Trophoblast cell (in vitro differentiated cells and primary cell): ENCODE measurements around the gene CD177.
"Not testable (repeated sequence)": the region's sequence is repeated elsewhere in the genome, so short reads cannot be mapped to it uniquely, and the experiment has no call there.

Experiments used
- DNase-seq, 2 donors: peaks; one replicate each; pipeline ENCODE4 v3.0.0-alpha.2; 2016
- H2AFZ ChIP-seq: 2 replicates; pipeline ENCODE4 v1.6.1; 2013; ENCODE audit warnings: low read length, moderate library complexity, mild to moderate bottlenecking; ENCODE audit not compliant: insufficient read depth, poor library complexity
- H2AK5ac ChIP-seq: 2 replicates; pipeline ENCODE4 v1.6.1; 2013; ENCODE audit warnings: mild to moderate bottlenecking, low read length
- H2BK120ac ChIP-seq: 2 replicates; pipeline ENCODE4 v1.6.1; 2013; ENCODE audit warnings: low read length, mild to moderate bottlenecking, moderate library complexity; ENCODE audit not compliant: insufficient read depth, poor library complexity
- H2BK12ac ChIP-seq: 2 replicates; pipeline ENCODE4 v1.6.1; 2013; ENCODE audit warnings: mild to moderate bottlenecking, low read length, moderate library complexity
- H2BK5ac ChIP-seq: 2 replicates; pipeline ENCODE4 v1.6.1; 2013; ENCODE audit warnings: low read length, low read depth, moderate library complexity, mild to moderate bottlenecking; ENCODE audit not compliant: poor library complexity
- H3K14ac ChIP-seq: 2 replicates; pipeline ENCODE4 v1.6.1; 2013; ENCODE audit warnings: mild to moderate bottlenecking, low read length
- H3K18ac ChIP-seq: 2 replicates; pipeline ENCODE4 v1.6.1; 2013; ENCODE audit warnings: mild to moderate bottlenecking, low read length
- H3K23ac ChIP-seq: 2 replicates; pipeline ENCODE4 v1.6.1; 2013; ENCODE audit warnings: low read length
- H3K27ac ChIP-seq: 2 replicates; pipeline ENCODE4 v1.5.1; 2013; ENCODE audit warnings: low read depth, mild to moderate bottlenecking, inconsistent platforms, low read length, moderate library complexity
- H3K27me3 ChIP-seq: 2 replicates; pipeline ENCODE4 v1.6.1; 2013; ENCODE audit warnings: inconsistent platforms, mild to moderate bottlenecking, low read length, moderate library complexity; ENCODE audit not compliant: insufficient read depth
- H3K36me3 ChIP-seq, 2 experiments: 1 replicate in 1 of 2; 2 replicates in 1 of 2; pipeline ENCODE4 v1.6.1; 2013; ENCODE audit warnings: low read length in 2 of 2, mild to moderate bottlenecking in 2 of 2, moderate library complexity in 1 of 2; ENCODE audit not compliant: insufficient read depth in 2 of 2, control insufficient read depth in 1 of 2
- H3K4ac ChIP-seq: 2 replicates; pipeline ENCODE4 v1.6.1; 2013; ENCODE audit warnings: low read depth, mild to moderate bottlenecking, low read length, moderate library complexity
- H3K4me1 ChIP-seq, 2 experiments: 1 replicate in 1 of 2; 2 replicates in 1 of 2; pipeline ENCODE4 v1.6.1; 2013; ENCODE audit warnings: low read length in 2 of 2, mild to moderate bottlenecking in 2 of 2, moderate library complexity in 1 of 2; ENCODE audit not compliant: insufficient read depth in 2 of 2, control insufficient read depth in 1 of 2
- H3K4me2 ChIP-seq: 2 replicates; pipeline ENCODE4 v1.6.1; 2013; ENCODE audit warnings: inconsistent platforms, mild to moderate bottlenecking, low read length, moderate library complexity
- H3K4me3 ChIP-seq: 2 replicates; pipeline ENCODE4 v1.5.1; 2013; ENCODE audit warnings: mild to moderate bottlenecking, low read depth, low read length, inconsistent platforms
- H3K79me1 ChIP-seq: one replicate; pipeline ENCODE4 v1.6.1; 2013; ENCODE audit warnings: low read length
- H3K79me2 ChIP-seq: 2 replicates; pipeline ENCODE4 v1.6.1; 2013; ENCODE audit warnings: low read length, mild to moderate bottlenecking; ENCODE audit not compliant: control insufficient read depth, insufficient read depth, poor library complexity
- H3K9ac ChIP-seq: 2 replicates; pipeline ENCODE4 v1.6.1; 2013; ENCODE audit warnings: mild to moderate bottlenecking, low read length
- H3K9me3 ChIP-seq: 2 replicates; pipeline ENCODE4 v1.6.1; 2013; ENCODE audit warnings: low read depth, mild to moderate bottlenecking, control low read depth, inconsistent platforms, low read length; ENCODE audit not compliant: insufficient read depth
- H4K12ac ChIP-seq: 2 replicates; pipeline ENCODE4 v1.6.1; 2013; ENCODE audit warnings: low read depth, mild to moderate bottlenecking, low read length, moderate library complexity
- H4K8ac ChIP-seq: 2 replicates; pipeline ENCODE4 v1.6.1; 2013; ENCODE audit warnings: low read depth, mild to moderate bottlenecking, low read length, moderate library complexity
- H4K91ac ChIP-seq: one replicate; pipeline ENCODE4 v1.6.1; 2013; ENCODE audit warnings: low read depth, mild to moderate bottlenecking, low read length, moderate library complexity
- WGBS: extraction: QIAGEN DNeasy Blood & Tissue Kit; methylation state at CpG from one replicate; pipeline ENCODE4 v1.1.7; 2013; ENCODE audit warnings: missing lambda C conversion rate; ENCODE audit not compliant: insufficient read length, insufficient coverage; ENCODE audit errors: extremely low coverage; 5-methylcytosine and 5-hydroxymethylcytosine counted together

The CD177 gene

GRCh38 chr19:43318796-43319314, 34.6 kb upstream of the CD177 start:
- H2BK120ac ChIP-seq = no peak overlapping the region
- no peak overlapping the region for H4K12ac ChIP-seq
- H3K4me1 ChIP-seq = no peaks in the 10 kb centered on the region
- H4K91ac ChIP-seq = no peak overlapping the region
- no peak overlapping the region for H2BK5ac ChIP-seq
- no peaks in the 10 kb centered on the region for H3K27me3 ChIP-seq
- H3K9ac ChIP-seq = no peak overlapping the region
- H3K23ac ChIP-seq = no peak overlapping the region
- H3K18ac ChIP-seq = no peak overlapping the region
- H3K4ac ChIP-seq = no peak overlapping the region
- no peak for DNase-seq
- H3K79me1 ChIP-seq = no peaks in the 10 kb centered on the region
- H3K27ac ChIP-seq = no peak overlapping the region
- H3K36me3 ChIP-seq = no peaks in the 10 kb centered on the region
- H3K14ac ChIP-seq = no peak overlapping the region
- H3K4me2 ChIP-seq = no peak overlapping the region
- no peak overlapping the region for H2BK12ac ChIP-seq
- H4K8ac ChIP-seq = no peak overlapping the region
- H3K9me3 ChIP-seq = peaks cover 4% of the 10 kb centered on the region
- no CpG with 5 or more reads among the region's 4 CpGs for WGBS
- no peak overlapping the region for H2AK5ac ChIP-seq
- no peak overlapping the region for H2AFZ ChIP-seq
- H3K79me2 ChIP-seq = no peaks in the 10 kb centered on the region
- no peak overlapping the region for H3K4me3 ChIP-seq

DNA sequence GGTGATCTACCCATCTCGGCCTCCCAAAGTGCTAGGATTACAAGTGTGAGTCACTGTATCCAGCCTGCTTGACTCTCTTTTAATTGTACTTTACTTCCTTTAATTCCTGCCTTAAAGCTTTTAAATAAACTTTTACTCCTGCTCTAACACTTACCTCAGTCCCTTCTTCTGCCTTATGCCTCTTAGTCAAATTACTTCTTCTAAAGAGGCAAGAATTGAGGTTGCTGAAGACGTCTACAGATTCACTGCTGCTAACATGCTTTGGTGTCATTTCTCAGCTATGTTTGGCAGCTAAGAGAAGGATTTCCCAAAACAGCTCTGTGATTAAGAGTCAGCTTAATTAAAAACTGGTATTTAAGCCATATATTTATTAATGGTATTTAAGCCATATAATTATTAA, 32.9 kb upstream of the CD177 start:
- H4K12ac ChIP-seq = no peak overlapping the region
- H3K4me2 ChIP-seq = no peak overlapping the region
- peaks cover 4% of the 10 kb centered on the region for H3K9me3 ChIP-seq
- no peaks in the 10 kb centered on the region for H3K79me1 ChIP-seq
- H2AK5ac ChIP-seq = no peak overlapping the region
- no peak overlapping the region for H2BK5ac ChIP-seq
- H3K79me2 ChIP-seq = no peaks in the 10 kb centered on the region
- H3K27me3 ChIP-seq = no peaks in the 10 kb centered on the region
- no peak overlapping the region for H3K18ac ChIP-seq
- no peaks in the 10 kb centered on the region for H3K4me1 ChIP-seq
- no peak overlapping the region for H2BK12ac ChIP-seq
- H3K9ac ChIP-seq = no peak overlapping the region
- WGBS = no CpG with 5 or more reads among the region's 2 CpGs
- no peak overlapping the region for H2AFZ ChIP-seq
- no peaks in the 10 kb centered on the region for H3K36me3 ChIP-seq
- H3K4me3 ChIP-seq = no peak overlapping the region
- no peak overlapping the region for H3K23ac ChIP-seq
- H4K91ac ChIP-seq = no peak overlapping the region
- no peak overlapping the region for H3K4ac ChIP-seq
- H3K27ac ChIP-seq = no peak overlapping the region
- DNase-seq = no peak
- no peak overlapping the region for H2BK120ac ChIP-seq
- no peak overlapping the region for H4K8ac ChIP-seq
- no peak overlapping the region for H3K14ac ChIP-seq

DNA sequence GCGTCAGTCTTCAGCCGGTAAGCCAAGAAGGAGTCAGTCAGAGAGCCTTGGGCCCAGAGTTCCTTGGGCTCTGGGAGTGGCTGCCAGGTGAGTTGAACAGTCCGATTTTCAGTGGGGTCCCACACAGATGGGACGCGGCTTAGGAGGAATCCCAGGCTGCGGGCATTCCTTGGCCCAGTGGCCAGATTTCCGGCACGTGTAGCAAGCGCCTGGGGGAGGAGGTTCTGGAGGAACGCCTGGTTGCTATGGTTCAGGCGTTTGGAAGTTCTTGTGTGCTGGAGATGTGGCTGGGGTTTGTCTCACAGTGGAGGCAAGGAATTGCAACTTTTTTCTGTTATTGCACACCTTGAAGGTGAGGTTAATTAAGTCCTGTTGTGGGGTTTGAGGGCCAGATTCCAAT, 26.7 kb upstream of the CD177 start:
- H2AFZ ChIP-seq, H3K27me3 ChIP-seq, H3K4me1 ChIP-seq, H2BK12ac ChIP-seq, H3K9me3 ChIP-seq, H2AK5ac ChIP-seq, H3K14ac ChIP-seq, H3K79me2 ChIP-seq, H3K23ac ChIP-seq, H4K91ac ChIP-seq, H2BK5ac ChIP-seq, H3K4me2 ChIP-seq, H3K27ac ChIP-seq, H3K36me3 ChIP-seq, H3K9ac ChIP-seq, H4K8ac ChIP-seq, H4K12ac ChIP-seq, H3K4me3 ChIP-seq, H3K4ac ChIP-seq, H2BK120ac ChIP-seq, H3K18ac ChIP-seq, H3K79me1 ChIP-seq: not testable (repeated sequence)
- WGBS = no CpG with 5 or more reads among the region's 11 CpGs
- DNase-seq = peak; percentile 7 to 42

- WGBS = no CpG with 5 or more reads among the region's 12 CpGs
Observed at GRCh38 chr19:43328561-43328960, 24.9 kb upstream of the CD177 start.

More at GRCh38 chr19:43328561-43328960, 24.9 kb upstream of the CD177 start:
- H3K27me3 ChIP-seq, H3K18ac ChIP-seq, H3K36me3 ChIP-seq, H3K4me3 ChIP-seq, H3K4ac ChIP-seq, H3K79me2 ChIP-seq, H4K12ac ChIP-seq, H3K14ac ChIP-seq, DNase-seq, H2AFZ ChIP-seq, H3K9ac ChIP-seq, H4K8ac ChIP-seq, H3K27ac ChIP-seq, H4K91ac ChIP-seq, H2BK5ac ChIP-seq, H3K4me1 ChIP-seq, H3K23ac ChIP-seq, H3K79me1 ChIP-seq, H2BK12ac ChIP-seq, H2AK5ac ChIP-seq, H2BK120ac ChIP-seq, H3K4me2 ChIP-seq: not testable (repeated sequence)
- H3K9me3 ChIP-seq = peaks cover 17% of the 10 kb centered on the region
